ENCODE results near the gene STX4.

STX4 gene

GRCh38 chr16:31005350-31006085, 27.8 kb upstream of the STX4 start:
- no peak for DNase-seq (ENCODE audit: low read depth)
- H3K4me3 ChIP-seq (ENCODE audit: low read depth, low read length) = no peak overlapping the region
- no peak for TF ChIP-seq CTCF (IDR thresholded peaks at IDR 0.05; ENCODE audit: insufficient read depth, low read depth, low read length, missing control alignments)

GRCh38 chr16:31006086-31006385, 27.3 kb upstream of the STX4 start:
- no peak overlapping the region for H3K4me3 ChIP-seq (ENCODE audit: low read depth, low read length)
- no peak for DNase-seq (ENCODE audit: low read depth)
- TF ChIP-seq CTCF (IDR thresholded peaks at IDR 0.05; ENCODE audit: insufficient read depth, low read depth, low read length, missing control alignments) = no peak

- no peak overlapping the region for H3K4me3 ChIP-seq (ENCODE audit: low read depth, low read length)
- no peak for TF ChIP-seq CTCF (IDR thresholded peaks at IDR 0.05; ENCODE audit: insufficient read depth, low read depth, low read length, missing control alignments)
- no peak for DNase-seq (ENCODE audit: low read depth)
These were observed 26.8 kb upstream of the STX4 start for GRCh38 chr16:31006589-31006988.

- TF ChIP-seq CTCF (IDR thresholded peaks at IDR 0.05; ENCODE audit: insufficient read depth, low read depth, low read length, missing control alignments) = no peak
- no peak overlapping the region for H3K4me3 ChIP-seq (ENCODE audit: low read depth, low read length)
- DNase-seq (ENCODE audit: low read depth) = no peak
These were observed 25.7 kb upstream of the STX4 start for GRCh38 chr16:31007684-31008083.

GRCh38 chr16:31008149-31008548, 25.2 kb upstream of the STX4 start:
- no peak for DNase-seq (ENCODE audit: low read depth)
- TF ChIP-seq CTCF (IDR thresholded peaks at IDR 0.05; ENCODE audit: insufficient read depth, low read depth, low read length, missing control alignments) = no peak
- no peak overlapping the region for H3K4me3 ChIP-seq (ENCODE audit: low read depth, low read length)

- no peak for TF ChIP-seq CTCF (IDR thresholded peaks at IDR 0.05; ENCODE audit: insufficient read depth, low read depth, low read length, missing control alignments)
- no peak overlapping the region for H3K4me3 ChIP-seq (ENCODE audit: low read depth, low read length)
- no peak for DNase-seq (ENCODE audit: low read depth)
These were observed 24.8 kb upstream of the STX4 start for GRCh38 chr16:31008551-31008950.

- no peak overlapping the region for H3K4me3 ChIP-seq (ENCODE audit: low read depth, low read length)
- TF ChIP-seq CTCF (IDR thresholded peaks at IDR 0.05; ENCODE audit: insufficient read depth, low read depth, low read length, missing control alignments) = no peak
- DNase-seq (ENCODE audit: low read depth) = no peak
These were observed 24.2 kb upstream of the STX4 start for GRCh38 chr16:31009120-31009519.

All from GM12865 (cell line).